NCI-H526 treated with DMSO at 0.1 percent for 48 hours (cell line): ENCODE measurements around the gene LIPG.

Experiments used
- DNase-seq: peaks from one replicate; lab custom pipeline; 2025; lab: John Stamatoyannopoulos, UW

LIPG gene

DNA sequence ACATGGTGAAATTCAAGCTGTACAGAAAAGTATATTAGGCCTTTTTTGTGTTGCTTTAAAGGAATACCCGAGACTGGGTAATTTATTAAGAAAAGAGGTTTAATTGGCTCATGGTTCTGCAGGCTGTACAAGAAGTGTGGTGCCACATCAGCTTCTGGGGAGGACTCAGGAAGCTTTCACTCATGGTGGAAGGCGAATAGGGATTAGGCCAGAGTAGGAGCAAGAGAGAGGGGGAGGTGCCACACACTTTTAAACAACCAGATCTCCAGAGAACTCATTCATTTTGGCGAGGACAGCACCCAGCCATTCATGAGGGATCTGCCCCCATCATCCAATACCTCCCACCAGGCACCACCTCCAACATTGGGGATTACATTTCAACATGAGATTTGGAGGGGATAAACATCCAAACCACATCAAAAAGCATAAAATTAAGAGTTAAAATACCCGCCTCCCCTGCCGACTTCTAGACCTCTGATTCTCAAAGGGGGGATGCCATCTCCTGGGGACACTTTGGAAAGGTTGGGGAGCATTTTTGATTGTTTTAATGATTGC is 15.1 kb upstream of the LIPG start:
- DNase-seq, result no peak

GRCh38 chr18:49547701-49548100 is 14.2 kb upstream of the LIPG start:
- no peak for DNase-seq

- no peak for DNase-seq
Measured at GRCh38 chr18:49548229-49548636, 13.6 kb upstream of the LIPG start.

GRCh38 chr18:49550621-49551339 is 11.1 kb upstream of the LIPG start:
- no peak for DNase-seq

DNA sequence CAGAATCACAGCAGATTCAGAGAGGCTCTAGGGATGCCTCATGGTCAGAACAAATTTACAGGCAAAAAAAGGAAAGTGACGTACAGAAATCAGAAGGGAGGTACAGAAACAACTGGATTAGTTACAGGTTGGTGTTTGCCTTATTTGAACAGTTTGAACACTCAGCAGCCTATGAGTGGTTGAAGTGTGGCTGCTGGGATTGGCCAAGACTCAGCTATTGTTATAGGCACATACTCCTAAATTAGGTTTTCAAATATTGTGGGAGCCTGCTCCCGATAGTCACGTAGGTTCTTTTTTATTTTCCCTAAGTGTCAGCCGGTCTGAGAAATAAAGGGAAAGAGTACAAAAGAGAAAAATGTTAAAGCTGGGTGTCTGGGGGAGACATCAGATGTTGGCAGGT is 8.9 kb upstream of the LIPG start:
- no peak for DNase-seq

DNA sequence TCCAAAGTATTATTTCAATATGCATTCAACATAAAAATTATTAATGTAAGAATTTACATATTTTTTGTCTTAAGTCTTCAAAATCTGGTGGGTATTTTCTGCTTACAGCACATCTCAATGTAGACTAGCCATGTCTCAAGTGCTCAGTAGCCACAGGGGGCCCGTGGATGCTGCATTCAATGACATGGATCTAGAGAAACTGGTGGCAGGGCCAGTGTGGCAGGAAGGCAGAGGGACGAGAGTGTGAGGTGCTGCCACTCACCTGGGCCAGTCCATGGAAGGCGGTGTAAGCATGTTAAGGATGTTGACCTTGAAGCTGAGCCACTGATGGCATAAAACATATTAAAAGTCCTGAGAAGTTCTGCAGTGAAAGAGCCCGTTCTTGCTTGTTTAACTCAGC is 6.2 kb upstream of the LIPG start:
- DNase-seq, result no peak

GRCh38 chr18:49558356-49558755 is 3.5 kb upstream of the LIPG start:
- DNase-seq, result no peak

DNA sequence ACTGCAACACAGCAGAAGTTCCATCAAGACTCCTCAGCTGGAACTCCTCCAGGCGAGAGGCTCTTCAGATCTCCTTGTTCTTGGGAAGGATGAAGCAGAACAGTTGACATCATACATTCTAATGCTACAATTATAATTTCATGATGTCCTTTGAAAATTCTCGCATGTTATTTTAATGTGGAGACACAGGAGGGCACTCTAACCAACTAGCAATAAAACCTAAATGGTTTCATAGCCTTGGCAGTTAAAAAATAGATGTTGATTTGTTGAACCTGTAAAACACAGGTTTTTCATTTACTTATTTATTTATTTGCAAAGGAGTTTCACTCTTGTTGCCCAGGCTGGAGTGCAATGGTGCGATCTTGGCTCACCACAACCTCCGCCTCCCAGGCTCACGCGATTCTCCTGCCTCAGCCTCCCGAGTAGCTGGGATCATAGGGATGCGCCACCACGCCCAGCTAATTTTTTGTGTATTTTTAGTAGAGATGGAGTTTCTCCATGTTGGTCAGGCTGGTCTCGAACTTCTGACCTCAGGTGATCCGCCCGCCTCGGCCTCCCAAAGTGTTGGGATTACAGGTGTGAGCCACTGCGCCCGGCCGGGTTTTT is 2.4 kb upstream of the LIPG start:
- DNase-seq, result peak; percentile 21

GRCh38 chr18:49560277-49560623 is 1.6 kb upstream of the LIPG start:
- DNase-seq, result no peak

DNA sequence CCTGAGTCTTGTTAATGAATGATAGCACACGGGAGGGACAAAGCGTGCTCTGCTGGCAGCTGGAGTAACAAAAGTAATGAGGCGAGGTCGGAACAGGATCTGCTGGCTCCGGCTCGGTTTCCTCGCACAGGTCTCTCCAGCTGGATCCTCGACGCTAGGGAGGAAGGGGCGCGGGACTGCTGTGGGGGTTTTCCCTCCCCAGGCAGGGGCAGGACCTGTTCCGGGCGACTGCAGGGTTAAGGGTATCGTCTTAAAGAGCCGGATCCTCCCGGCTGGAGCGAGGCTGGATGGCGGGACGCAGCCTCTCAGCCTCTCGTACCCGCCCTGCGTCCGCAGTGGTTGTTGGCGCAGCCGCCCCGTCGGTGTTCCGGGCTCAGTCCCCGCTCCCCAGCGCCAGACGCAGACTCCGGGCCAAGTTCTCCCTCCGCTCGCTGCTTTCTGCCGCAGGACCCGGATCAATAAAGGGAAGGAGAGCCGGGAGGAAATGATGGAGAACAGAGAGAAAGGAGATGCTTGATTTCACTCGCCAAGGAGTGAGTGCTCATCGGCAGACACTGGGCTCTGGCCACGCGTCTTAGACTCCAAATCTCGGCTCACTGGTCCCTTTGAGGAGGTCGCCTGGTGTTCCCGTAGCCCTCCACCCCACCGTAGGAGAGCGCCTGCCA is 1.1 kb upstream of the LIPG start:
- DNase-seq, result peak; percentile 36

- no peak for DNase-seq
Measured at GRCh38 chr18:49562481-49563129, 748 bp downstream of the LIPG start.

DNA sequence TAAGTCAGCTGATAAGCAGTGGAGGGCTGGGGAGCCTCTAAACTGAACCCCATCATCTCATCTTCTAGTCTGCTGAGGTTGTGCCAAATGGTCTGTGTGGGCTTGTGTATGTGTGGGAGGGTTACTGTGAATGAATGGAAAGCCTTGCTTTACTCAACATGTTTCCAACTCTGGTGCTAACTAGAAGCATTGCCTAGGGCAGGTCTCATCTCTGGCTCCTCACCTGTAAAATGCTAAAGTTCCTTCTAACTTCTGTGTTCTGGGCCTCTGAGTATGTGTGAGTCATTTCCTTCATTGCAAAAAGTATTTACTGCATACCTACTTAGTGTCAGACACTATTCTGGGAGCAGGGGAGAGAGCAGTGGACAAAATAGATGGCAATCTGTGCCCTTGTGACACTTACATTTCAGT is 1.3 kb downstream of the LIPG start:
- DNase-seq, result no peak

GRCh38 chr18:49563701-49564517 is 2.1 kb downstream of the LIPG start:
- no peak for DNase-seq

- no peak for DNase-seq
Measured at GRCh38 chr18:49564518-49564834, 2.6 kb downstream of the LIPG start.

GRCh38 chr18:49565101-49565500 is 3.2 kb downstream of the LIPG start:
- DNase-seq, result no peak

GRCh38 chr18:49565612-49566011 is 3.8 kb downstream of the LIPG start:
- no peak for DNase-seq

- no peak for DNase-seq
Measured at GRCh38 chr18:49566217-49566770, 4.4 kb downstream of the LIPG start.

GRCh38 chr18:49566985-49567384 is 5.1 kb downstream of the LIPG start:
- DNase-seq, result no peak

- DNase-seq, result no peak
Measured at GRCh38 chr18:49569724-49570123, 7.9 kb downstream of the LIPG start.

DNA sequence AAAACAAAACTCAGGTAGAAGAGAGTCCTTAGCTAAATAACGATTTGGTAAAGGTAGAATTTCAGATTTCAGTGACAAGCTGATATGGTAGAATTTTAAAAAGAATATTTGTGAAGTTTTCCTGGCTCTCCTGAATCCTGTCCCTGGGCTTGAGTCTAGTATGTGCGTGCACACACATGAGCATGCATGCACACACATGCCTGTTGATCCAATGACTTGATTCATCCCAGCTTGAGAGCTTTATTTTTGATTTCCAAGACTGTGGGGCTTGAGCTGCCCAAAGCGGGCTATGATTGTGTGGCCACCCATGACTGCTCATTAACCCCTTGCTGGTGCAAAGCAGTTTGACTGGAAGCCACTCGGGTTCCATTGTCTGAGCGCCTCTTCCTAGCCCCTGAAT is 9.0 kb downstream of the LIPG start:
- DNase-seq, result no peak

DNA sequence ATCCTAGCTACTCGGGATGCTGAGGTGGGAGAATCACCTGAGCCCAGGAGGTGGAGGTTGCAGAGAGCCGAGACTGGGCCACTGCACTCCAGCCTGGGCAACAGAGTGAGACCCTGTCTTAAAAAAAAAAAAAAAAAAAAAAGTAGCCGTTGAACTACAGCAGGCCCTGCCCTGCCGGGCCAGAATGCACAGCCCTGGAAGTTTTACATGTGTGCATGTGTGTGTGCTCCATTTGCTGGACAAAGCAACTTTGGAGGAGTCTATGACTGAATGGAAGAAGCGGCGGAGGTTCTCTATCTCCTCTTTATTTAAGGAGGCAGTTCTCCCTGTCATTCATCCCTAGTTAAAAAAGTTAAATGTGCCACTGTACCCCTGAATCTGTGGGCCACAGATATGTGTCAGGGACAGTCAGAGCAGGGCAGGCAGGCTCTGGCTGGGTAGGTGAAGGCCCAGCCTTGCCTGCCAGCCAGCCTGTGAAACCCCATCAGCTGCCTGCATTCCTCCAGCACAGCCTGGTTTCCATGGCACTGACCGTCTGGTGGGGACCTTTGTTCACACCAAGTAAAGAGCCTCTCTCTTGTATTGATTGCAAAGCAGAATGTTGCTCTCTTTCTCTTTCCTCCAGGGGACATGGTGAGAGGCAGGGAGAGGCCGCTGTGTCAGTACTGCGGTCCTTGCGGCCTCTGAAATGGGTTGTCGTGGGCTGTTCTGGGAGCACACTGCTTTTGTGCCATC is 10.9 kb downstream of the LIPG start:
- no peak for DNase-seq
